Activated CD4-positive, alpha-beta T cell treated with anti-CD3 and anti-CD28 coated beads, Interleukin-2, amount 50 U/mL, for 24 hours (primary cell): ENCODE measurements around the gene SEC11A.
"Not testable (repeated sequence)": the region's sequence is repeated elsewhere in the genome, so short reads cannot be mapped to it uniquely, and the experiment has no call there.

ENCODE experiments used
- DNase-seq, 2 donors: peaks; one replicate each; pipeline ENCODE4 v3.0.0-alpha.2; 2020; ENCODE audit warnings: low read depth in 1 of 2, low spot score in 1 of 2

The SEC11A gene

GRCh38 chr15:84716036-84716732 lies at the start of gene SEC11A:
Gene SEC11A (minus strand): TSS chr15:84716139. CDS start chr15:84716075, 64 bp downstream.
- peak; percentile 82 to 90 for DNase-seq

GRCh38 chr15:84765675-84766074 lies 49.7 kb upstream of the SEC11A start:
- DNase-seq = no peak

- no peak for DNase-seq
Observed at GRCh38 chr15:84764989-84765388, 49.0 kb upstream of the SEC11A start.

DNA sequence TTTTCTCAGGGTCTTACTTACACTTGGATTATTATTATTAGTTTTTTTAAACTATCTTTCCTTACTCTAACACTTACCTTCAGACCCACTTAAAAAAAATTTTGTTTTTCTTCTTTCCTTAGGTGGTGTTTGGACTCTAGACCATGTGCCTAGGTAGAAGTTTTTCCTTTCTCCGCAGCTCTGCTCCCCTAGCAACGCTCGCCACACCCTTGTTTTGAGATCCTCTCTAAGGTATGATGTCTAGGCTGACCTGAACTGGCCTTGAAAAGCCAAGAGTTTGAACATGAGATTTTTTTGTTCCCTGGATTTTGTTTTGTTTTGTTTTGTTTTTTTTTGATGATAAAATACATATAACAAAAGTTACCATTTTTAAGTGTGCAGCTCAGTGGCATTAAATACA lies 48.6 kb upstream of the SEC11A start:
- DNase-seq = no peak

DNA sequence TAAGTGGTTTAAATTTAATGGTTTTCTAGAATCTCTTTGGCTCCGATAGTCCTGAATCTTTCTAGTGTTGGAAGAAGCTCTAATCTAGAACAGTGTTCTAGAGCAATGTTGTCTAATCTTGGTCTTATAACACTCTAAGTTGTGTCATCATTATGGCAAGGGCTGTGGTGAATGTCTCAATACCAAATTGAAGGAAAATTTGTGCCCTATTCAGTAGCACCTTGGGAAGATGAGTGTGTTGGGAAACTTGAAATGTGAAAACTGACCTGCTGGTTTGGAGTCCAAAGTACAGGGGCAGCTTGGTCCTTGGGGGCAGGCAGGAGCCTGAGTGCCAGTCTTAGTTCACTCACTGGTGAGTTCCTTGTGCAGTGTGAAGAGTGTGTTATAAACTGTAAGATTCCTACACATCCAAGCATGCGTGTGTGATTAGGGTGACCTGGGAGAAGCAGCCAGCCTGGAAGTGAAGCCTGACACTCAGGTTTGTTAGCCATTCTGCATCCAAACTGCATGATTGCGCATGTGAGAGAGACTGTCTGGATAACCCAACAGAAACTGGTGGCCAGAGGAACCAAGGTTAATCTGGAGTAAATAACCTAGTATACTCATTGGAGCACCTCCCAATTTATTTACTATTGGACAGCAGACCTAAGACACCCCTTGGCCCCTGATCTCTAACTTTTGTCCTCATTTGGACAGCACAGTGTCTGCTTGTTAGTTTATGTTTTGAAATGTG lies 47.1 kb upstream of the SEC11A start:
- DNase-seq = no peak

DNA sequence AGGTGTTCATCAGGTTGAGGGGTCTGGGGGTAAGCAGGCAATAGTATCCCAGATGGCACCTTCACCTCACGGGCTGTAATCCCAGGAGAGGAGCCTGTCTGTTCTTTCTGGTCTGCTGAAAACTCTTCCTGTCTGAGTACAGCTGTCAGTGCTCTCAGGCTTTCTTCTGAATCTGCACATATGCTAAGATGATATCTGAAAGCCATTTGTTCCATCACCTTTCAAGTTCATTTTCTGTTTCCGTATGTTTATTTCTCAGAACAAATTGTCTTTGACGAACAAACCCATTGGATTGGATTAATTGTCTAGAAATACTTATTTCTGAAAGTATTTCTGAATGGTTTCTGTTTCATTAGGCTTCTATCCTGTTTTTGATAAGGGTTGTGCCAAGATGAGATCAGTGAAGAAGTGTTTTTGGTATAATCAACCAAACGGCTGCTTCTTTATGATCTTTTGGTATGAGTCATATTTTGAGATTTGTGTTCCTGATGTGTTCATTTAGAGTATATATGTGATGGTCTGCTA lies 45.7 kb upstream of the SEC11A start:
- peak in 1 of 2 donors; percentile 8 for DNase-seq

GRCh38 chr15:84760219-84760618 lies 44.3 kb upstream of the SEC11A start:
- no peak for DNase-seq

GRCh38 chr15:84759018-84759417 lies 43.1 kb upstream of the SEC11A start:
- DNase-seq = no peak

GRCh38 chr15:84755736-84756527 lies 40.0 kb upstream of the SEC11A start:
- DNase-seq = no peak

DNA sequence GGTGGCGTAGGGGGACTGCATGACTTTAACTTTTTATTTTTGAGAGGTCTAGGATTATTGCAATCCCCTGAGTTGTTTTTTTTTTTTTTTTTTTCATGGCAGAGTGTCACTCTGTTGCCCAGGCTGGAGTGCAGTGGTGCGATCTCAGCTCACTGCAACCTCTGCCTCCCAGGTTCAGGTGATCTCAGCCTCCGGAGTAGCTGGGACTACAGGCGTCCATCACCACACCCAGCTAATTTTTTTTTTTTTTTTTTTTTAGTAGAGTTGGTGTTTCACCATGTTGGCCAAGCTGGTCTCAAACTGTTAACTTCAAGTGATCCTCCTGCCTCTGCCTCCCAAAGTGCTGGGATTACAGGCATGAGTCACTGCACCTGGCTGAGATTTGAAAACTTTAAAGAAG lies 39.0 kb upstream of the SEC11A start:
- DNase-seq = not testable (repeated sequence)

DNA sequence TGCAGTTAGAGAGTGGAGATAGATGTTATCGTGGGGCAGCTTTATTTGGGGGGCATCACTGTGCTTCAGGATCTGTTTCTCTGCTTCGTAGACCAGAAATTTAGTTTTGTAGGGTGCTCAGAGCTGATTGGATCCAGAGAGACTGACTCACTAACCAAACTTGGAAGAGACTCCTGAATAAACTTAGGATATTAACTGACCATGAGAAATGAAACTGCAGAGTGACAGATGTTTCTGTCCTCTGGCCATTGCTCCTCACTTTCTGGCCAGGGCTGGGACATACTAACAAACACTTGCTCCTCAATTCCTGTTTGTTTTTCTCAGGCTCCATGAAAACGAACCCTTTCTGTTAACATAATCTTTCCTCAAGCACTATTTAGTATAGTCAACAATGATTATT lies 36.8 kb upstream of the SEC11A start:
- DNase-seq = no peak

DNA sequence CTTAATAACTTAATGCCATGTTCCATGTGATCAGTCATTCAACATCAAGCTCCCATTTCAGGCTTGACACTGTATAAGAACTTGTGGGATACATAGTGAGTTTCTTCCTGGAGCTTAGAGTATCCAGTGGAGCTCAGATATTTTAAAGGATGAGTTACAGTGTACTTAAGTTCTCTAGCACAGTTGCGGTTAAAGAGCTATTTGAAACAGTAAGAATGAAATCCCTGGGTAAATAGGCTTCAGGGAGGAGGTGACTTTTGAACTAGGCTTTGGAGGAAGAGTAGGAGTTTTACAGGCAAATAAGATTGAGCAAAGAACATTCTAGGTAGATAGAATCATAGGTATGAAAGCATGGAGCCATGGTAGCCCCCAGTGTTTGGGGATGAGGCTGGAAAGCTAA lies 36.3 kb upstream of the SEC11A start:
- no peak for DNase-seq

- DNase-seq = not testable (repeated sequence)
Observed at GRCh38 chr15:84751721-84752120, 35.8 kb upstream of the SEC11A start.

DNA sequence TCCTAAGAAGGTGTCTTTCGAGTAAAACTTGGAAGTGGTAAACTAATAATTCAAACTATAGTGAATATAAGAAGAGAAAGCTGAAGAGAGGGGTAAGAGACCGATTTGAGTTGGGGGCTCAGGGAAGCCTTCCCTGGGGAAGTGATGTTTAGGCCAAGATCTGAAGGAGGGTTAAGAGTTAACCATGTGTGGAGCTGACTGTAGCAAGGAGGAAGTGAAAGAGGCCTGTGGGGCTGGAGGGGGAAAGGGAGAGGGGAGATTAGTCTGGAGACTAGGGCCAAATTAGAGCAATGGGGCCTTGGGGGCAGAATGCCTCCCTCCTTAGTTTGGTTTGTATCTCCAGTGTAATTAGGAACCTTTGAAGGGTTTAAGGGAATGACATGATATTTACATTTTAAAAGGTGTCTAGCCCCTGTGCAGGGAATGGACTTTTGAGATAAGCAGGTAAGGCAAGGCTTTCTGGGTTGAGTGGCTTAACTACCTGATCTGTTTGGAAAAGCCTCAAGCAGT lies 34.7 kb upstream of the SEC11A start:
- DNase-seq = no peak

- DNase-seq = peak in 1 of 2 donors; percentile 32
Observed at GRCh38 chr15:84749111-84749991, 33.4 kb upstream of the SEC11A start.

- DNase-seq = peak; percentile 56 to 59
Observed at GRCh38 chr15:84748274-84749110, 32.6 kb upstream of the SEC11A start, which contains the start of gene ZNF592. Gene ZNF592 (plus strand): TSS chr15:84748592. CDS start chr15:84782676, 34,084 bp downstream.

GRCh38 chr15:84747416-84748273 lies 31.7 kb upstream of the SEC11A start:
- DNase-seq = peak; percentile 56 to 59

DNA sequence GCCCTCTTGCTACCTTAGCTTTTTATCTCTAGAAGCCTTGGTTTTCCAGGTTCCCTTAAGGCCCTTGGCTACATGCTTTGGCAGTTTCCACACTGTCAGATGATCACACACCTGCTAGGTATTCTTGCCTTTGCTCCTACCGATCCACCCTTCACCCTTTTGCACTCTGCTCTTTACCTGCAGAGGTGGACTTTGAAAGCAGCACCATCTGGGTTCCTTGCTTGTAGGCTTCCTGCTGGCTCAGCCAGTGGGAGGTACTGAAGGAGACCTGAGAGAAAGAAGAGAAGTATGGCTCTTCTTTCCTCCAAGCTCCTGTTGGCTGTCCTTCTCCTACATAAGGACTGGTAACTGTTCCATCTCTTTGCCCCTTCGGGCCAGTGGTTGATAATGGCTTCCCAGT lies 25.2 kb upstream of the SEC11A start:
- no peak for DNase-seq
